ENCODE data around the gene POU4F2.
A peak's percentile ranks its signal among the peaks of the same experiment; 100 is the strongest.
"Not testable (repeated sequence)": the region's sequence is repeated elsewhere in the genome, so short reads cannot be mapped to it uniquely, and the experiment has no call there.

Gene POU4F2

DNA sequence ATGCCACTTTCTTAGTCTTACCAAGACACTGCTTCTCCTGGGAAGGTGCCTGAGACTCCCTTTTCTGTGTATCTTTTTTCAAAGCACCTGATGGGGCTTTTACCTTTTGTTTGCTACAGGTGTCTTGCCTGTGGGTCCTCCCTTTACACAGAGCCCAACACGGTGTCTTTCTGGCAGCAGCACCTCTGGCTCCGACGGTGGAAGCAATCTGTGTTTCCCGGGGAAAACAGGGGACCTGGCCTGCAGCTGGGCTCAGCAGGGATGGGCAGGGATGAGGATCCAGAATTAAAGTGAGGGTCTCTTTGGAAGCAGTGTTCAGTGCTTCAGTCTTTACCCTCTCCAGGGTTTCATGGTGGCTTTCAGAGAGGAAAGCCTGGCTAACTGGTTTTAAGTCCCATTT is 11.3 kb downstream of the POU4F2 start:
- Histone ChIP-seq H3K27ac (no peak overlapping the region), H3K4me3 (no peak overlapping the region)

DNA sequence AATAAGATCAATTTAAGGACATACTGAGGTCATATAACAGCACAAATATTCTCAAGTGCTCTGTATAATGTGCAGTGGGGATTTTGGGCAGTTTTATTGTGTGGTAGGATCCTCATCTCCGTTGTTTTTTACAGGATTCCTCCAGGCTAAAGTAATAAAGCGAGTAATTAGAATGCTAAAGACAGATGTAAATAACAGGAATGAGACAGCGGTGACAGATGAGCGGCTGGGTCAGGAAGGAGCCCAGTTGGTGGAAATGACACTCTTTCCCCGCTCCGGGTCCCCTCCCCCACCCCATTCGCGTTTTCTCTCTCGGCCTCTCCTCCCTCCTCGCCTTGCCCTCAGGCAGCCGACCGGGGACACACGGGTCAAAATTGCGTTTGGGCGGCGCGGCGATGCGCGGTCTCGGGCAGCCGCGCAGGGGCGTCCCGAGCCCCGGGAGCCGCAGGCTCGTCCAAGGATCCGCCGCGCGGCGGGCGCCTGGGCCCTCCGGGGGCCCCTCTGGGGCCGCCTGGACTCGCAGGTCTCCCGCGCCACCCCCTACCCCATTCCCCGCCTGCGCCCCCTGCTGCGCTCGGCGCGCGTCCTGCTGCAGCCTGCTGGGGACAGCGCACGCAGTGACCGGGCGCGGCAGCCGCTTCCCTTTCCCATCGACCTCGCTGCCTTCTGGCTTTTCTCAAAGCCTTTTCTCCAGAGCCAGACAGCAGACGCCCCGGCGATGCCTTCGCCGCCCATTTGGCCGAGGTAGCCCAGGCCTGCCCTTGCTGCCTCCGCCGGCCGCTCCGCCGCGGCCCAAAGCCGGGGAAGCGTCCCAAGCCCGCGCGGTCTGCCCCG is 16.2 kb downstream of the POU4F2 start:
- no peak overlapping the region for H3K27ac ChIP-seq
- peak overlapping the region in 6 of 7 experiments; percentile 23 to 42 (median 27) for H3K4me3 ChIP-seq

DNA sequence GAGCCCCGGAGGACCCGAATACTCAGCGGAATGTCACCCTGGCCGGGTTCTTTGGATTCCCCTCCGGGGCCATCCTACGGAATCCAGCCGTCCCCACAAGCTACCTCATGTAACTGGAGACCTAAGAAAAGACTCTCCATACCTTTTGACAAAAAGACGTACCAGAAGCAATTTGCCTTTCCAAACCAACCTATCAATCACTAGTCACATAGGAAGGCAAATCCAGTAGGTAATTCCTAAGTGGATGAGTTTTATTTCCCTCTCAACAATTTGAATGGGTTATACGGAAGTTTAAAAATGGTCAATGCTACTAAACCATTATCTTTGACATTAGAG is 16.8 kb downstream of the POU4F2 start:
- no peak overlapping the region for H3K27ac ChIP-seq
- H3K4me3 ChIP-seq: peak overlapping the region in 4 of 7 experiments; percentile 23 to 42 (median 31)

DNA sequence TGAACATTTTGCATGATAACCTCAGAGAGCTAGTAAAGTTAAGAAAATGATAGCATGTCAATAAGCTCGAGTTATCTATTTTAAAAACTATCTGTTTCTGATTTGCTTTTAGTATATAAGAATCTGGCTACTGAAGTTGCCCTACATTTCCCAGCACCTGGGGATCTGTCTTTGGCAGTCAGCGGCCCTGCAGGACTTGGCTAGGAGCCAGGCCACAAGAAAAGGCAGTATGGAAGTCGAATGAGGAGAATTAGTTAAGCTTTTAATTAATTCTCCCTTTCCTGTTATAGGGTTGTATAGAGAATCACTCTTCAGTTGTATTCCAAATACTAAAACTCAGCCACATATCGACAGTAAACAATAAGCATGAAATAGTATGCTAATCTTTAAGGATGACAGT is 22.7 kb downstream of the POU4F2 start:
- H3K4me3 ChIP-seq: no peak overlapping the region
- no peak overlapping the region for H3K27ac ChIP-seq

DNA sequence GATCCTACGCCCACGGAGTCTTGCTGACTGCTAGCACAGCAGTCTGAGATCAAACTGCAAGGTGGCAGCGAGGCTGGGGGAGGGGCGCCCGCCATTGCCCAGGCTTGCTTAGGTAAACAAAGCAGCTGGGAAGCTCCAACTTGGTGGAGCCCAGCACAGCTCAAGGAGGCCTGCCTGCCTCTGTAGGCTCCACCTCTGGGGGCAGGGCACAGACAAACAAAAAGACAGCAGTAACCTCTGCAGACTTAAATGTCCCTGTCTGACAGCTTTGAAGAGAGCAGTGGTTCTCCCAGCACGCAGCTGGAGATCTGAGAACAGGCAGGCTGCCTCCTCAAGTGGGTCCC is 25.2 kb downstream of the POU4F2 start:
- not testable (repeated sequence) for H3K27ac ChIP-seq, H3K4me3 ChIP-seq

DNA sequence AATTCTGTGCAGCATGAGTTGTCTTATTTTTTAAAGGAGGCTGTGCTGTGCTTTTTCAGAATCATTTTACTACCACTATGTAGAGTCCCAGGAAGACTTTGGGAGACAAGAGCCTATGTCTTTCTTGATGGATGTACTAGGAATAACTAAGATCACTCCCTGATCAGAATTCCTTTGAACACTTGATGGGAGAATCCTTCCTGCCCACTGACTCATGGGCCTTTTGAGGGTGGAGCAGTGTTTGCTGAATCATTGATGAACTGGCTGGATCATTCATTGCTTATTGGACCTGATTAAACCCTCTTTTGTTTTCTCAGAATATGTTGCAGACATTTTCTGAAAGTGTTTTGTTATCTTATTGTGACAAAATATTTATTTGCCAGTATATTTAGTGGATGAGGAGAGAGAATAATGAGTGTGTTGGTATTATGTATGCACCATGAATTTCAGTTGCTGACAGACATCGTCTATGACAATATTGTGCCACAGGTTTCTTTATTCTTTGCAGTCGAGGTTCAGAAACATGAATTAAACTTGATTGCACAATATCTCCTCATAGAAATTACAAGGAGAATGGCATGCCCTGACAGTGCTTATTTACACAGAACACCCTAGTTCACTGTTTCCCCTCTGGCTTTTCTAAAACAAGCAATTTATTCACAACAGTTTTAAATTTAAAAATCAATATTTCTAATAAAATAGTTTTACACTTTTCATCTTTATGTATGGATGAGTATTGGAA is 36.3 kb downstream of the POU4F2 start:
- no peak overlapping the region for H3K4me3 ChIP-seq
- H3K27ac ChIP-seq: no peak overlapping the region

Measured in skin epidermis (tissue), 12 donors.